Activated CD8-positive, alpha-beta memory T cell treated with anti-CD3 and anti-CD28 coated beads, Interleukin-2, amount 50 U/mL, for 24 hours (primary cell): ENCODE measurements around the gene PNPLA5.
"Not testable (repeated sequence)": the region's sequence is repeated elsewhere in the genome, so short reads cannot be mapped to it uniquely, and the experiment has no call there.

ENCODE experiments used
- DNase-seq: peaks from one replicate; pipeline ENCODE4 v3.0.0-alpha.2; 2020; ENCODE audit errors: extremely low read depth

Gene PNPLA5

DNA sequence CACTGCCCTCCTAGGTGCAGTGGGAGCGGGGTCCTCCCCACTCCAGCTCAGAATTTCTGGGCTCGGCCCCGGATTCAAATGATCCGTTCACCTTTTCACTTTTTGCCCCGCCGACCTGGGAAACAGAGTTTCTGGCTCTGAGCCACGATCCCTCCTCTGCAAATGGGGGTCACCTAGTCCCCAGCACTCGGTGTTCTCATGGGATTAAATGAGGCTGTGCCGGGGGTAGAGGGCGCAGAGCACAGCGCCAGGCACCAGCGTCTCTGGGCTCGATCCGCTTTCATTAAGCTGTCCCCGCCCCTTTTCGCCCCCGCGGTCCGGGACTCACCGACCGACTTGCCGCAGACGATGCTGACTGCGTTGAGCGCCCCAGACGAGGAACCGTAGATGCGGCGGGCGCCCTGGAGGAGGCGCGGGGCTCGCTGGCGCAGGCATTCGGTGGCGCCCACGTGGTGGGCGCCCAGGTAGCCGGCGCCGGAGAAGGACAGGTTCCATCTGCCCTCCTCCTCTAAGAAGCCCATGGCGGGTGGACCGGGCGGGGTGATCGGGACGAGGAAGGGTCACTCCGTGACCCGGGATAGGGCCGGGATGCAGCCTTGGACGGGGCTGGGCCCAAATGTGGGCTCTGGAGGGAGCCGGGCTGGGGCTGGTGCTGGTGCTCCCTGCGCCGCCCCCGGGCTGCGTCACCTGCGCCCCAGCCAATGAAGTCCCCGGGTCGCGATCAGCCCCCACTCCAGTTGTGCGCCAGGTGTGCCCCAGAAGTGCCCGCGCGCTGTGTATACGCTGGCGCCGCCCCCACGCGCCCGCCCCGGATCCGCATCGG lies at the start of gene PNPLA5:
Gene PNPLA5 (minus strand): TSS at position 654 of the 823 bp plus-strand sequence. CDS start 133 bp downstream, at position 521.
- no peak for DNase-seq

DNA sequence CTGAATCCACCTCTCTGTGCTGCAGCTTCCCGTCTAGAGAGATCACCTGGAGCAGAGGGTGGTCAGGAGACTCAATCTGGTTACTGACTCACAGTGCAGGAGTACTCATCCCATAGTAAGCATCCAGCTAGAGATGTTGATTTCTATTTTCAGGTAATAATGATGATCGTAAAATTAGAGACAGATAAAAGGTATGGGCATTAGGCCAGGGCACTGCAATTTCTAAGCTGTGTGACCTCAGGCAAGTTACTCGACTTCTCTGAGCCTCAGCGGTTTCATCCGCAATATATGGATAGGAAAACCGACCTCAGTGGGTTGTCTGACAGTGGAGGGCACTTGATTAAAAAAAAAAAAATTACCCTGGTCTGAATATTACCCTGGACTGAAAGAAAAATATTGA lies 49.6 kb upstream of the PNPLA5 start:
- no peak for DNase-seq

- no peak for DNase-seq
Measured at GRCh38 chr22:43931771-43932170, 40.0 kb upstream of the PNPLA5 start.

GRCh38 chr22:43928908-43929307 lies 37.1 kb upstream of the PNPLA5 start:
- no peak for DNase-seq

DNA sequence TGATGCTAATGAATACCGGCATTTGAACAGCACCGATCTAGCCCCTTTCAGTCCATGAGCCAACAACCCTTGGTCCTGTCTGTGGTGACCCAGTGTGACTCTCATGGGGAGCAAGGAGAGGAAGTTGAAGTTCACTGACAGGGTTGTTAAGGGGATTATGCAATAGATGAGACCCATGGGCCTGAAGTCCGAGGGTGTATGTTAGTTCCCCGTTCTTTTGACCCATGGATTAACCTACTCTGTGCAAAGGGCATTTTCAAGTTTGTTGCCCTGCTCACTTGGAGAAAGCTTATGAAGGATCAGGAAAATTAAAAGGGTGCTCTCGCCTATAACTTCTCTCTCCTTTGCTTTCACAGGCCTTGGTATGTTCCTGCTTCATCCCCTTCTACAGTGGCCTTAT lies 36.7 kb upstream of the PNPLA5 start:
- DNase-seq, result no peak

GRCh38 chr22:43926349-43926710 lies 34.5 kb upstream of the PNPLA5 start:
- DNase-seq, result no peak

DNA sequence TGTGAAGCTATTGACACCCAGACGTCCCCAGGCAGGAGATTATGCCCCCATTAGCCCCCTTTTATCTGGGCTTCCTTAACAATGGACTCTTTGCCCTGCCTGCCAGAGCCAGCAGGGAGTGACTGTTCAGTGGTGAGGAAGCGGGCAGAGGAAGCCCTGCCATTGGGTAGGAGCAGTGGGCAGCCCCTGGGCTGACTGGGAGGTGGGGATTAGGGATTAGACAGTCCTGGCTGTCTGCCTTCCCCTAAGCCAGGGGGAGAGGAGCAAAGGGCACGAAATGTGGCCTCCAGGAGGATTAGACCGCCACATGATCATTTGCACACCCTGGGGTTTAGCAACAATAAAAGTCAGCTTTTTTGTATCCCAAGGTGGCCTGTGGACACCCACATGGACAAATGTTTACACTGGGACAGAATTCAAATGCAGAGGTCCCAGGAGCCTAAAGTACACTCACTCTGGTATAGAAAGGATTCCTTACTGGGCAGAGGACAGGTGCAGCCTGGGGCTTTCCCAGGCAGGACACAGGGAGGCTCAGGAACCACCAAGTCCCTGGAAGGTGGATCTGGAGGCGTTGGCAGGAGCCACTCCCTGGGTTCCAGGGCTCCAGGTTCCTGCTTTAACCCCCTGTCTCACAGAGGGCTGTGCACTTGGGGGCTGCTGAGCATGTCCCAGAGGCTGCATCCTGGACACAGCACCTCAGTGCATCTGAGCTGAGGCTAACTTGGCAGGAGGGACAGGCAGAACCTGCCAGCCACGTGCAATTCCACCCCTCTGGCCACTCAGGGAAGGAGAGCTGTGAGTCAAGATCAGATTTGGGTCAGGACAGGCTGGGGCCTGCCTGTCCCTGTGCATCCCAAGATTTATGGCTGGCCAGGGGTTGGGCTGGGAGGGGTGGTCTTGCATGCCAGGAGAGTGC lies 33.9 kb upstream of the PNPLA5 start:
- DNase-seq, result no peak

GRCh38 chr22:43924877-43925276 lies 33.1 kb upstream of the PNPLA5 start:
- no peak for DNase-seq

- peak; percentile 46 for DNase-seq
Measured at GRCh38 chr22:43923631-43924464, 32.0 kb upstream of the PNPLA5 start, which contains the start of gene PNPLA3. Gene PNPLA3, plus strand, starts transcription at chr22:43923805. Its CDS starts 107 bp downstream, at chr22:43923912.

GRCh38 chr22:43923191-43923590 lies 31.4 kb upstream of the PNPLA5 start:
- DNase-seq, result no peak

GRCh38 chr22:43922123-43922522 lies 30.3 kb upstream of the PNPLA5 start:
- no peak for DNase-seq

- DNase-seq, result no peak
Measured at GRCh38 chr22:43921370-43921769, 29.6 kb upstream of the PNPLA5 start.

GRCh38 chr22:43919106-43919973 lies 27.5 kb upstream of the PNPLA5 start:
- no peak for DNase-seq

- no peak for DNase-seq
Measured at GRCh38 chr22:43917521-43917920, 25.7 kb upstream of the PNPLA5 start.

GRCh38 chr22:43911351-43911750 lies 19.5 kb upstream of the PNPLA5 start:
- no peak for DNase-seq

DNA sequence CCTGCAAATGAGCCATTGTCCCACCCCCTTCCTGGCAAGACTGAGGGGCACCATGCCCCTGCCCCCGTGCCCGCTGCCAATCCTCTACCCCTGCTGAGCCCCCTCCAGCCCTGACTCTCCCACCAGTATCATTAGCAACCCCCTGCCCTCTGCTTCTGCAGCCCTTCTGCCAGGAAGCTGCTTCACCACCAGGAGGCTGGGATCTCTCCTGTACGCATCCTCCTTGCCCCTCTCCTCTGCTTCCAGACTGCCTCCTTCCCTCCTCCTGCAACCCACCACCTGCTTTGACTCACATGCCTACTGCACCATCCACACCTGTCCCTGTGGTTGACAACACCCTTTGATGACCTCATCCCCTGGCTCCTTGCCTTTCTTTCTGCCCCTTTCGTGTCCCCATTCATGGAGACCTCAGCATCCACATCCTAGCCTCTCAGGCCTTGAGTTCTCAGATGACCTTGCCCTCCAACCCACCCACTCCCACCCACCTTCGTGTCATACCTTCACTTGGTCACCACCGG lies 18.4 kb upstream of the PNPLA5 start:
- no peak for DNase-seq

DNA sequence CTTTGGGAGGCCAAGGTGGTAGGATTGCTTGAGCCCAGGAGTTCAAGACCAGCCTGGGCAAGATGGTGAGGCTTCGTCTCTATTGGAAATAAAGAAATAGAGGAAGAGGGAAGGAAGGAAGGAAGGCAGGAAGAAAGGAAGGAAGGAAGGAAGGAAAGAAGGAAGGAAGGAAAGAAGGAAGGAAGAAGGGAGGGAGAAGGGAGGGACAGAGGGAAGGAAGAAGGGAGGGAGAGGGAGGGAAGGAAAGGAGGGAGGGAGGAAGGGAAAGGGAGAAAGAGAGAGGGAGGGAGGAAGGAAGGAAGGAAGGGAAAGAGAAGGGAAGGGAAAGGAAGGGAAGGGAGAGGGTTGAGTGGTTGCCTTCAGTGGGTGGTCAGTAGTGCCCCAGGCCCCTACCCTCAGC lies 17.9 kb upstream of the PNPLA5 start:
- DNase-seq, result no peak

GRCh38 chr22:43905681-43906080 lies 13.9 kb upstream of the PNPLA5 start:
- DNase-seq, result no peak

DNA sequence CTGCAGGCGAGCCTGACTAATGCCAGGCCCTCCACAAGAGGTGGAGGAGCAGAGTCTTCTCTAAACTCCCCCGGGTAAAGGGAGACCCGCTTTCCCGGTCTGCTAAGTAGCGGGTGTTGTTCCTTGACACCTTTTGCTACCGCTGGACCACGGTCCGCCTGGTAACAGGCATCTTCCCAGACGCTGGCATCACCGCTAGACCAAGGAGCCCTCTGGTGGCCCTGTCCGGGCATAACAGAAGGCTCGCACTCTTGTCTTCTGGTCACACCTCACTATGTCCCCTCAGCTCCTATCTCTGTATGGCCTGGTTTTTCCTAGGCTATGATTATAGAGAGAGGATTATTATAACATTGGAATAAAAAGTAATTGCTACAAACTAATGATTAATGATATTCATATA lies 12.6 kb upstream of the PNPLA5 start:
- not testable (repeated sequence) for DNase-seq

- not testable (repeated sequence) for DNase-seq
Measured at GRCh38 chr22:43903033-43903432, 11.2 kb upstream of the PNPLA5 start.
